Calu3 (cell line): ENCODE data around the gene MPZL2. TPM values are rescaled to one million over a fixed set of nuclear protein-coding genes. Genes with fewer than 3 reads are reported as not detected.
A peak's percentile ranks its signal among the peaks of the same experiment; 100 is the strongest.

Experiments used
- BruUV-seq: library from RNA; stranded (reverse); fragments of 400-500 nt; replicated peaks from 2 replicates; lab custom pipeline; 2021; lab: Mats Ljungman, UMichigan
- CTCF ChIA-PET: fragments of 300-600 bp; sonication (Branson Sonifier 250); formaldehyde crosslinking; loops from one replicate; lab custom pipeline; 2022; ENCODE audit warnings: antibody characterized with exemption; lab: Charles Lee
- DNase-seq: peaks from one replicate; pipeline ENCODE4 v3.0.0; 2022
- H3K27ac Mint-ChIP-seq: one replicate; pipeline ENCODE4 v1.8.0; 2022; ENCODE audit warnings: mixed read lengths; ENCODE audit not compliant: unreplicated experiment
- H3K27me3 Mint-ChIP-seq: one replicate; pipeline ENCODE4 v1.8.0; 2022; ENCODE audit warnings: mixed read lengths; ENCODE audit not compliant: unreplicated experiment
- H3K36me3 Mint-ChIP-seq: one replicate; pipeline ENCODE4 v1.8.0; 2022; ENCODE audit warnings: mild to moderate bottlenecking, moderate library complexity, mixed read lengths; ENCODE audit not compliant: insufficient read depth, unreplicated experiment
- H3K4me1 Mint-ChIP-seq: one replicate; pipeline ENCODE4 v1.8.0; 2022; ENCODE audit warnings: mild to moderate bottlenecking, low read depth, mixed read lengths; ENCODE audit not compliant: unreplicated experiment
- H3K4me3 Mint-ChIP-seq: one replicate; pipeline ENCODE4 v1.8.0; 2022; ENCODE audit warnings: mild to moderate bottlenecking, low read depth, moderate library complexity, mixed read lengths; ENCODE audit not compliant: unreplicated experiment
- H3K9me3 Mint-ChIP-seq: one replicate; pipeline ENCODE4 v1.8.0; 2022; ENCODE audit warnings: low read depth, mixed read lengths; ENCODE audit not compliant: unreplicated experiment
- intact Hi-C: fragments of 100-400 bp; cut with micrococcal nuclease; formaldehyde crosslinking; loops from one replicate; pipeline ENCODE4 v1.10.0; 2022; ENCODE audit not compliant: unreplicated experiment
- total RNA-seq: library from RNA; stranded (reverse); gene quantifications from 2 replicates; pipeline ENCODE4 v1.2.3, GENCODE V29; 2022
- TF ChIP-seq, protein P1 (sequence below): fragments of 200-600 bp; IDR thresholded peaks from one replicate; pipeline ENCODE4 v1.8.0; 2022; ENCODE audit warnings: antibody characterized with exemption; ENCODE audit not compliant: unreplicated experiment

MPZL2 gene
- total RNA-seq, 1 experiment from 2014 or later = 69.6 TPM

DNA sequence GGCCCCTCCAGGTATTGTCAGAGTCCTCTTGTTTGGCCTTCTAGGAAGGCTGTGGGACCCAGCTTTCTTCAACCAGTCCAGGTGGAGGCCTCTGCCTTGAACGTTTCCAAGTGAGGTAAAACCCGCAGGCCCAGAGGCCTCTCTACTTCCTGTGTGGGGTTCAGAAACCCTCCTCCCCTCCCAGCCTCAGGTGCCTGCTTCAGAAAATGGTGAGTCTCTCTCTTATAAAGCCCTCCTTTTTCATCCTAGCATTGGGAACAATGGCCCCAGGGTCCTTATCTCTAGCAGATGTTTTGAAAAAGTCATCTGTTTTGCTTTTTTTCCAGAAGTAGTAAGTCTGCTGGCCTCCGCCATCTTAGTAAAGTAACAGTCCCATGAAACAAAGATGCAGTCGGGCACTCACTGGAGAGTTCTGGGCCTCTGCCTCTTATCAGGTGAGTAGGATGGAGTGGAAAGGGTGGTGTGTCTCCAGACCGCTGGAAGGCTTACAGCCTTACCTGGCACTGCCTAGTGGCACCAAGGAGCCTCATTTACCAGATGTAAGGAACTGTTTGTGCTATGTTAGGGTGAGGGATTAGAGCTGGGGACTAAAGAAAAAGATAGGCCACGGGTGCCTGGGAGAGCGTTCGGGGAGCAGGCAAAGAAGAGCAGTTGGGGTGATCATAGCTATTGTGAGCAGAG, 40.6 kb upstream of the MPZL2 start, which contains the start of gene CD3E:
CD3E (plus strand) TSS at position 163 of the 681 bp plus-strand sequence; CDS start at position 386, 223 bp downstream.
- H3K27ac Mint-ChIP-seq = no peak within 1 kb of the TSS
- CTCF ChIA-PET = no interaction called here
- H3K9me3 Mint-ChIP-seq = no peaks in the 10 kb centered on the region
- DNase-seq = no peak
- H3K4me3 Mint-ChIP-seq = no peak within 1 kb of the TSS
- BruUV-seq = no TSS peak
- no peaks in the 10 kb centered on the region for H3K4me1 Mint-ChIP-seq
- H3K27me3 Mint-ChIP-seq = peaks cover 43% of the 10 kb centered on the region
- no peaks in the 10 kb centered on the region for H3K36me3 Mint-ChIP-seq
- TF ChIP-seq, protein P1, sequence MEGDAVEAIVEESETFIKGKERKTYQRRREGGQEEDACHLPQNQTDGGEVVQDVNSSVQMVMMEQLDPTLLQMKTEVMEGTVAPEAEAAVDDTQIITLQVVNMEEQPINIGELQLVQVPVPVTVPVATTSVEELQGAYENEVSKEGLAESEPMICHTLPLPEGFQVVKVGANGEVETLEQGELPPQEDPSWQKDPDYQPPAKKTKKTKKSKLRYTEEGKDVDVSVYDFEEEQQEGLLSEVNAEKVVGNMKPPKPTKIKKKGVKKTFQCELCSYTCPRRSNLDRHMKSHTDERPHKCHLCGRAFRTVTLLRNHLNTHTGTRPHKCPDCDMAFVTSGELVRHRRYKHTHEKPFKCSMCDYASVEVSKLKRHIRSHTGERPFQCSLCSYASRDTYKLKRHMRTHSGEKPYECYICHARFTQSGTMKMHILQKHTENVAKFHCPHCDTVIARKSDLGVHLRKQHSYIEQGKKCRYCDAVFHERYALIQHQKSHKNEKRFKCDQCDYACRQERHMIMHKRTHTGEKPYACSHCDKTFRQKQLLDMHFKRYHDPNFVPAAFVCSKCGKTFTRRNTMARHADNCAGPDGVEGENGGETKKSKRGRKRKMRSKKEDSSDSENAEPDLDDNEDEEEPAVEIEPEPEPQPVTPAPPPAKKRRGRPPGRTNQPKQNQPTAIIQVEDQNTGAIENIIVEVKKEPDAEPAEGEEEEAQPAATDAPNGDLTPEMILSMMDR = no peak
- intact Hi-C loops = no loop called here

DNA sequence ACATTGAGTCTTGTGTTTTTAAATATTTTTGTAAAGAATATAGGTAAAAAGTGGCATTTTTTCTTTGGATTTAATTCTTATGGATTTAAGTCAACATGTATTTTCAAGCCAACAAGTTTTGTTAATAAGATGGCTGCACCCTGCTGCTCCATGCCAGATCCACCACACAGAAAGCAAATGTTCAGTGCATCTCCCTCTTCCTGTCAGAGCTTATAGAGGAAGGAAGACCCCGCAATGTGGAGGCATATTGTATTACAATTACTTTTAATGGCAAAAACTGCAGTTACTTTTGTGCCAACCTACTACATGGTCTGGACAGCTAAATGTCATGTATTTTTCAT, 40.1 kb upstream of the MPZL2 start:
- Mint-ChIP-seq H3K36me3 (no peaks in the 10 kb centered on the region), H3K4me3 (no peak overlapping the region), H3K4me1 (no peaks in the 10 kb centered on the region), H3K27ac (no peak overlapping the region), H3K27me3 (peaks cover 44% of the 10 kb centered on the region), H3K9me3 (no peaks in the 10 kb centered on the region)
- intact Hi-C loops = no loop called here
- BruUV-seq = no TSS peak
- CTCF ChIA-PET = no interaction called here
- TF ChIP-seq, protein P1 = no peak
- DNase-seq = no peak

DNA sequence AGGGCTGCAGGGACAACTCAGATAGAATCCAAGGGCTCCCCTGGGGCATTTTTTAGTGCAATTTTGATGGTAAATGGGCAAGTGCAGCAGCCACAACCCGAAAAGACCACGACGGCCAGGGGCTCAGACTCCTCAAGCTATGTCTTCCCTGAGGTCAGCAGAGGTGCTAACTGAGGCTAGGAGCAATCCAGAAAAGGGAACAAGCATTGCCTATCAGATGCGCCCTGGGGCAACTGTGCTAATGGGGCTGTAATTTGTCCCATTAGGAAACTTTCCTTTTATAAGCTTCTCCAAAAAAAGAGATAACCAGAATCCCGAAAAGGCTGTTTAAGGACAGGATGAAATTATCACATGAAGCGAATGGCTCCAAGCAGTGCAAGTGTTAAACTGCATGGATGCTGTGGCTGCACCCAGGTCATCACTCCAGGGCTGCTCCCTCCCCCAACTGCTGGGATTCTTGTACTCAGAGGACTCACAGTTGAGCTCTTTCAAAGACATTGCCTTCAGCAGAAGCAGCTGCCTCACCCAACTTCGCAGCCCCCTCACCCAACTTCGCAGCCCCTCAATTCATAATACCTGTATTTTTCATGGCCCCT, 37.6 kb upstream of the MPZL2 start:
- Mint-ChIP-seq H3K4me1 (no peaks in the 10 kb centered on the region), H3K9me3 (no peaks in the 10 kb centered on the region), H3K27ac (no peak overlapping the region), H3K4me3 (no peak overlapping the region), H3K36me3 (no peaks in the 10 kb centered on the region), H3K27me3 (peaks cover 44% of the 10 kb centered on the region)
- no TSS peak for BruUV-seq
- CTCF ChIA-PET = interaction anchor here (0.6 kb wide), 1 partner anchor 590 kb away, joined by 7 read pairs; no protein-coding TSS in a partner anchor
- DNase-seq = no peak
- TF ChIP-seq, protein P1 = no peak
- intact Hi-C loops = no loop called here

DNA sequence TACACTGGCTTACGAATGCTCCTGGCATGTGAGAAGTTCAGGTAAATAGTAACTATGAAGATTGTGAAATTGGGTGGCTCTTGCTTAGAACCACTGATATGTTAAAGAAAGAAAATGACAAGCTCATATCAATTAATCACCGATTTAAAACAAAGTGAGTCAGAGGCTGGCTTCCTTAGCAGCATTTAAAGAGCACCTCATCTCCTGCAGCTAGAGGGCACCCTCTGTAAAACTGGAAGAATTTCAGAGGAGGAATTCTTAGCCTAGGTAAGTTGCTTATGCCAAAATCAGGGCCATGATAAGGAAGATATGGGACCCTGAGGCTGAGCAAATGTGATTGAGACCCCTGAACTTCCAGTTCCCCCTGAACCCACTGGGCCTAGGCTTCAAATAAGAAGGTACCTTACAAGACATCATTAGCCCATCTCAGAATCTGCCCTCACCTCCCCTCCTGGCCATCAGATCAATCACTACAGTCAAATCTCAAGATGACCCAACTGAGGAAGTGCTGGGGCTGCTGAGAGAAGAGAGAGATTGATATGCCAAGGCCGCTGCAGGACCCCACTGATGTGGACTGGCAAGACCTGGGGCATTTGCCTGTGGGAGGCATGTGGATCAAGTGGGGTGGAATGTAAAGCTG, 31.8 kb upstream of the MPZL2 start:
- intact Hi-C loops = loop anchor here (1.0 to 10.0 kb wide), 3 partner anchors 57 to 271 kb away; partner anchors contain the start of gene IFT46
- CTCF ChIA-PET = interaction anchor here (0.7 to 1.4 kb wide), 12 partner anchors 13 to 192 kb away, joined by 3 to 8 read pairs (median 4); partner anchors contain the start of gene MPZL2
- H3K36me3 Mint-ChIP-seq = no peaks in the 10 kb centered on the region
- peaks cover 24% of the 10 kb centered on the region for H3K4me1 Mint-ChIP-seq
- BruUV-seq = no TSS peak
- H3K4me3 Mint-ChIP-seq = no peak overlapping the region
- no peak overlapping the region for H3K27ac Mint-ChIP-seq
- TF ChIP-seq, protein P1 = no peak
- peak; percentile 38 for DNase-seq
- H3K9me3 Mint-ChIP-seq = no peaks in the 10 kb centered on the region
- H3K27me3 Mint-ChIP-seq = peaks cover 13% of the 10 kb centered on the region
